OCI-LY1 (cell line): ENCODE measurements around the gene FCSK.

Experiments used
- EZH2 ChIP-seq: fragments of 200-600 bp; sonication (generic), shearing (Covaris generic); IDR thresholded peaks from 2 replicates; pipeline ENCODE4 v1.8.0; 2017; ENCODE audit warnings: borderline replicate concordance, mixed run types, mild to moderate bottlenecking, antibody characterized with exemption, low read length, moderate library complexity, mixed read lengths
- TF ChIP-seq, protein P1 (sequence below): fragments of 200-600 bp; sonication (generic), shearing (Covaris generic); IDR thresholded peaks from 2 replicates; pipeline ENCODE4 v1.5.1; 2017; ENCODE audit warnings: mild to moderate bottlenecking, antibody characterized with exemption, low read length, moderate library complexity, mixed read lengths

DNA sequence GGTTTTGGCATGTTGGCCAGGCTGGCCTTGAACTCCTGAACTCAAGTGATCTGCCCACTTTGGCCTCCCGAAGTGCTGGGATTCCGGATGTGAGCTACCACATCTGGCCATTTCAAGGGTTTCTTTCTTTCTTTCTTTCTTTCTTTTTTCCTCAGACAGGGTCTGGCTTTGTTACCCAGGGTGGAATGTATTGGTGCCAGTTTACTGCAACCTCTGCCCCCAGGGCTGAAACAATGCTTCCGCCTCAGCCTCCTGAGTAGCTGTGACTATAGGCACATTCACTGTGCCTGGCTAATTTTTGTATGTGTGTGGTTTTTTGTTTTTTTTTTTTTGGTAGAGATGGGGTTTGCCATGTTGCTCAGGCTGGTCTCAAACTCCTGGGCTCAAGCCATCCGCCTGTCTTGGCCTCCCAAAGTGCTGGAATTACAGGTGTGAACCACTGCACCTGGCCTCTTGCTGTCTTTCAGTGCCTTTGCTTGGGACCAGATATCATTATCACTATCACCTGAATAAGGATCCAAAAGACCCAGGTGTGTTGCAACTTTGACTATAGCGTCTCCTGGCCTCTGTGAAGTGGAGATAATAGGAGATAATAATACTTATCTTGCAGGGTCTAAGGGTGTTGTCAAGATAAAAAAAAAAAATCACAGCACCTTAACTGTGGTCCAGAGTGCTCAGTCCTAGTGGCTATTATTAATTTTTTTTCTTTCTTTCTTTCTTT is 3.2 kb downstream of the FCSK start:
- no peak for TF ChIP-seq EZH2
- TF ChIP-seq, protein P1, sequence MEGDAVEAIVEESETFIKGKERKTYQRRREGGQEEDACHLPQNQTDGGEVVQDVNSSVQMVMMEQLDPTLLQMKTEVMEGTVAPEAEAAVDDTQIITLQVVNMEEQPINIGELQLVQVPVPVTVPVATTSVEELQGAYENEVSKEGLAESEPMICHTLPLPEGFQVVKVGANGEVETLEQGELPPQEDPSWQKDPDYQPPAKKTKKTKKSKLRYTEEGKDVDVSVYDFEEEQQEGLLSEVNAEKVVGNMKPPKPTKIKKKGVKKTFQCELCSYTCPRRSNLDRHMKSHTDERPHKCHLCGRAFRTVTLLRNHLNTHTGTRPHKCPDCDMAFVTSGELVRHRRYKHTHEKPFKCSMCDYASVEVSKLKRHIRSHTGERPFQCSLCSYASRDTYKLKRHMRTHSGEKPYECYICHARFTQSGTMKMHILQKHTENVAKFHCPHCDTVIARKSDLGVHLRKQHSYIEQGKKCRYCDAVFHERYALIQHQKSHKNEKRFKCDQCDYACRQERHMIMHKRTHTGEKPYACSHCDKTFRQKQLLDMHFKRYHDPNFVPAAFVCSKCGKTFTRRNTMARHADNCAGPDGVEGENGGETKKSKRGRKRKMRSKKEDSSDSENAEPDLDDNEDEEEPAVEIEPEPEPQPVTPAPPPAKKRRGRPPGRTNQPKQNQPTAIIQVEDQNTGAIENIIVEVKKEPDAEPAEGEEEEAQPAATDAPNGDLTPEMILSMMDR: no peak
